Fibroblast of villous mesenchyme (primary cell): ENCODE data around the gene FOXK2. TPM values are rescaled to one million over a fixed set of nuclear protein-coding genes. Genes with fewer than 3 reads are reported as not detected.

Experiments used
- DNase-seq: peaks from one replicate; pipeline ENCODE4 v3.0.0-alpha.2; 2010; ENCODE audit warnings: low read depth
- H3K4me3 ChIP-seq: 2 replicates; pipeline ENCODE4 v1.5.1; 2011; ENCODE audit warnings: low read depth, mild to moderate bottlenecking, low read length
- CTCF ChIP-seq: IDR thresholded peaks from 2 replicates; pipeline ENCODE4 v1.5.1; 2012; ENCODE audit warnings: low read depth, mild to moderate bottlenecking, low read length; ENCODE audit not compliant: insufficient read depth
- total RNA-seq: library from RNA; depleted of rRNA; stranded (reverse); fragments of >200 nt; gene quantifications from 2 replicates; pipeline ENCODE4 v1.2.3, GENCODE V29; 2012

FOXK2 gene
- total RNA-seq, 1 donor = 46.6 TPM

- no peak for TF ChIP-seq CTCF
- no peak overlapping the region for H3K4me3 ChIP-seq
- DNase-seq = no peak
Observed at GRCh38 chr17:82642022-82642421, 122.5 kb downstream of the FOXK2 start.

- TF ChIP-seq CTCF = no peak
- H3K4me3 ChIP-seq = no peak overlapping the region
- no peak for DNase-seq
Observed at GRCh38 chr17:82644148-82644547, 124.6 kb downstream of the FOXK2 start.

GRCh38 chr17:82645516-82645915, 126.0 kb downstream of the FOXK2 start:
- no peak for DNase-seq
- H3K4me3 ChIP-seq = no peak overlapping the region
- TF ChIP-seq CTCF = no peak

- TF ChIP-seq CTCF = no peak
- peak overlapping the region; percentile 90 for H3K4me3 ChIP-seq
- DNase-seq = peak; percentile 26
Observed at GRCh38 chr17:82647593-82648164, 128.1 kb downstream of the FOXK2 start.

GRCh38 chr17:82648165-82648668, 128.7 kb downstream of the FOXK2 start, which contains the start of gene WDR45B:
WDR45B (minus strand) TSS chr17:82648444; CDS start chr17:82648340, 104 bp downstream.
- H3K4me3 ChIP-seq = peak within 1 kb of the TSS; percentile 90
- peak; percentile 99 for DNase-seq
- TF ChIP-seq CTCF = no peak

GRCh38 chr17:82648742-82649331, 129.3 kb downstream of the FOXK2 start:
- peak overlapping the region; percentile 55 for H3K4me3 ChIP-seq
- no peak for DNase-seq
- no peak for TF ChIP-seq CTCF
